Hematopoietic multipotent progenitor cell treated with erythropoietin and hydrocortisone succinate and interleukin-3 and kit ligand, for 6 days (in vitro differentiated cells): Measurements from ENCODE around the gene MYL12B.
"Not testable (repeated sequence)": the region's sequence is repeated elsewhere in the genome, so short reads cannot be mapped to it uniquely, and the experiment has no call there.

Experiments used
- DNase-seq: peaks from one replicate; pipeline ENCODE4 v3.0.0-alpha.2; 2015

MYL12B gene

DNA sequence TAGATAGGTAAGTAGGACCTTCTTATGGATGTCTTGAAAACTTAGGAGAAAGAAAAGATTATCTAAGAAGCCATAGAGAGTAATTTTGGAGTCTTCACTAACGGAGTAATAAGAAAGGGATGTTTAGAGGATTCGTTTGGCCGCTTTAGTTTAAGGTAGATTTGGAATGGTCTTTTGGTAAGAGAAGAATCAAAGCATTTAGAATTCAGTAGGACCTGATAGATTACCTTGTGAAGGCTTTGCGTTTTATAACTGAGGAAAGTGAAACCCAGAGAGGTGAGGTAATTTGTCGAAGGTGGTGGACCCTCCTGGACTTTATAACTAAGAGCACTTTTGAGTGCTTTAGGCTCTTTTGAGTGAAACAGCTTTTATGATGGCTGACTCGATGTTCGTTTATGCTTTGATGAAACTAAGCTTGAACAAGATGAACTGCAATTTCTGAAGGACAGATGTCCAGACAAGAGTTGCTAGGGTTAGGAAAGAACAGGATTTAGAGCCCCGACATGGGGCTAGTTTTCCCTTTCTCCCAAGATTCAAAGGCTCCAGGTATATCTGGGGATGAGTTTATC lies 1.3 kb downstream of the MYL12B start:
- no peak for DNase-seq

DNA sequence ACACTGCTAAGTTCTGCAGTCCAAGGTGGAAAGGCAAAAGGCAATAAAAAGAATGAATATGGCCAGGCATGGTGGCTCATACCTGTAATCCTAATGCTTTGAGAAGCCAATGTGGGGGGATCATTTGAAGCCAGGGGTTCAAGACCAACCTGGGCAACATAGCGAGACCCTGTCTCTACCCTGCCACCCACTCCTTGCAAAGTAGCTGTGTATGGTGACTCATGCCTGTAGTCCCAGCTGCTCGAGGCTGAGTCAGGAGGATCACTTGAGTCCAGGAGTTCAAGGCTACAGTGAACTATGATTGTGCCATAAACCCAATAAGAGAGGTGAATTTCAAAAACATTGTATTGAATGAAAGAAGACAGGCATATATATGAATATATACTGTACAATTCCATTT lies 2.4 kb downstream of the MYL12B start:
- DNase-seq: no peak

DNA sequence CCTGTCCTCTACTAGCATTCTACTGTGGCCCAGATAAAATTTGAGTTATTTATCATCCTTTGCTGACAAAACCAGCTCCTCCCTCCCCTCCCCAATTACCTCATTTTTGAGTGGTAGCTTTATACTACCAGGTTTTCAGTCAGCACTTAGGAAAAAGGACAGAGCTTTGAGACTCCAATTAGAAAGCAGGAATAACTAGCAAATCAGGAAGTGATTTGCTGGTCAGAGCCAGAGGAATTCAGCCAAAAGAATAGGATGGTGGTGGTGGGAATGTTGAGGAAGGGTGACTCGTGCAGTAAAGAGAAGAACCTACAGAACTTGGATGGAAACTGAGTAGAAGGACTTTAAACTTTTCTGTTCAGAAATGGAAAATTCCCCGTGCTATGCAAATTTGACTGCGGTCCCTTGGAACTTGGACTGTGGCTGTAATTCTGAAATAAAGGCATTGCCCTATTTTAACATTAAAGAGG lies 3.7 kb downstream of the MYL12B start:
- DNase-seq: peak; percentile 32

DNA sequence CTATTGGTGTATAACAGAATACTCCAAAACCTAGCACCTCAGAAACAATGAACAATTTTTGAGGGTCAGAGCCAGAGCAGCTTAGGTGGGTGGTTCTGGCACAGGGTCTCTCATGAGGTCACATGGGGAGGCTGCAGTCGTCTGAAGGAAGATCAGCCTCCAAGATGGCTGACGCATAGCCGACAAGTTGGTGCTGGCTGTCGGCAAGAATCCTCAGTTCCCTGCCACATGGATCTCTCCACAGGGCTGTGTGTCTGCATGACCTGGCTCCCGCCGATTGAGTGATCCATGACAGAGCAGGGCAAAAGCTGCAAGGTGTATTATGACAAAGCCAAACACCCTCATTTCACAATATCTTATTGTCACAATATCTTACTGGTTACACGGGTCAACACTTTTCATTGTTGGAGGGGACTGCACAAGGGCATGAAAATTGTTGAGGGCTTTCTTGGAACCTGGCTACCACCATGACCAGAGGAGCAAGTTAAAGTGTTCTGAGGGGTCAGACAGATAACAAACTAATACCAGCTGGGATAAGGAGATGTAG lies 4.2 kb downstream of the MYL12B start:
- no peak for DNase-seq

- DNase-seq: no peak
These were observed 6.4 kb downstream of the MYL12B start for GRCh38 chr18:3268306-3268705.

DNA sequence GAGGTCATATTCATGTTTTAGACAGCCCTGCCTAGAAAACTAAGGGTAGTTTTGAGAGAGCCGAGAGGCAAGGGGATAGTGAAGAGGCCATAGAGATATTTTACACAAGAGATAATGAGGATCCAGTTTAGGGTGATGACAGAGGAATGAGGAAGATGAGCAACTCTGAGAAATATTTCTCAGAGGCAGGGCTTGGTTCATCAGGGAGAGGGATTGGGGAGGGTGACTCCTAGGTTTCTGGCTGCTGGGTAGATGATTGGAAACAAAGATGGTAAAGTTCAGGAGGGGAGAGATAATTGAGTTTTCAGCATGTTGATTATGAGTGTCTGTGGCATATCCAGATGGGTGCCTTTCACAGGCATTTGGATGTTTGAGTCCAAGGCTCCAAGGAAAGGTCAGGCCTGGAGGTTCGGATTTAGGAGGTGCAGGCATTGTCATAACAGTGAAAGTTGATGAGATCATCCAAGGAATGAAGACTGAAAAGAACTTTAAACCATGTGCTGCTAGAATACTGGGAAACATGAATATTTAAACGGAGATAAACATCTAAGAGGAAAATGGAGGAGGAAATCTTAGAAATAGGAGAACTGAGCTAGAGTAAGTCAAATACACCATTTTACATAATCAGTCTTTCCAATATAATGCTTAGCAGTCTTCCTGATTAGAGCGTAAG lies 7.4 kb downstream of the MYL12B start:
- DNase-seq: no peak

DNA sequence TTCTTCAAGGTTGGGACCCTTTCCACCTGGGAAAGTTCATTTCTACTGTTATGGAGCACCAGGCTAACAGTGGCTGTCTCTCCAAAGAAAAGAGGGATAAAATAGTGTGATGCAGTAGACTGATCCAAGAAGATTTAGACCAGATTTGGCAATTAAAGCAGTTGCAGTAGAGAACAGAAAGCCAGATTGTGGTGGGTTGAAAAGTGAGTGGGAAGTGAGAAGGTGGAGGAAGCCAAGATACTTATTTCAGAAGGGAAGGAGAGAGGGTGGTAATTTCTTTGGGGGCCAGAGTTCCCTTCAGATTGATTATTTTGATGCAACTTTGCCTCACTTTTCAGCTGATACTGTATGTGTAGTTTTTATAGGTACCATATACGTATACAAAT lies 8.0 kb downstream of the MYL12B start:
- DNase-seq: no peak

GRCh38 chr18:3273042-3273441 lies 11.1 kb downstream of the MYL12B start:
- no peak for DNase-seq

- not testable (repeated sequence) for DNase-seq
These were observed 15.8 kb downstream of the MYL12B start for GRCh38 chr18:3277643-3278213.

GRCh38 chr18:3279201-3280185 lies 17.6 kb downstream of the MYL12B start:
- DNase-seq: no peak

DNA sequence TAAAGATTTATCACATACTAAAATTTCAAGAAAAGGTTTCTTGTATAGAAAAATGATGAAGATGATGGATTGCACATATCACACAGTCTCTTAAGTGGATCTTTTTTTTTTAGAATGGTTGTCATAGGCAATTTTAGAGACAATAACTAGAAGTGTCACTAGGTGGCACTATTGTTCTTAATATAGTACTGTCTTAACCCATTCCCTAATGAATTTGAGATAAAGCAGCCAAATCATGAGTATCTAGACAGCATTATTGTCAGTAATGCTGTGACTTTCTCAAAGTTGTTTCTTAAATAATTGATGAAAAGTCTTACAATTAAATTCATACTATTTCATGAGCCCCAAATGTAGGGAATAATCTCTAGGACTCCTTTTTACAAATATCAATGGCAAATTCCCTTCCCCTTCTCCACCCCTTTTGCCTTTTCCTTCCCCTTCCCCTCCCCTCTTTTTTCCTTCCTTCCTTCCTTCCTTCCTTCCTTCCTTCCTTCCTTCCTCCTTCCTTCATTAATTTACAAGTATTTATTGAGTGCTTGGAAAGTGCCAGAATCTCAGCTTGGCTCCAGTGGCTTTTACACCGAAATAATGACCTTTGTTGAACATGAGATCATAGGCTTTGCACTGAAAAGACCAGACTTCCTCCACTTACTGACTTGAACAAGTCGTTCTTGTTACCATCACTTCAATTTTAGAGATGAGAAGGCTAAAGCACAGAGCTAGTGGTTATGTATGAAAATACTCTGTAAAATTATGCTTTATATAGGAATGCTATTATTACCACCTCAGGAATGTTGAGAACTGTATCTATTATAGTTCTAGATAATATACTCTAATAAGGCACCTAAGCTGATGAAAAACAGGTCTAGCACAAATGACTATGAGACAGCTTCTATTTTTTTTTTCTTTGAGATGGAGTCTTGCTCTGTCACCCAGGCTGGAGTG lies 19.8 kb downstream of the MYL12B start:
- DNase-seq: peak; percentile 95

DNA sequence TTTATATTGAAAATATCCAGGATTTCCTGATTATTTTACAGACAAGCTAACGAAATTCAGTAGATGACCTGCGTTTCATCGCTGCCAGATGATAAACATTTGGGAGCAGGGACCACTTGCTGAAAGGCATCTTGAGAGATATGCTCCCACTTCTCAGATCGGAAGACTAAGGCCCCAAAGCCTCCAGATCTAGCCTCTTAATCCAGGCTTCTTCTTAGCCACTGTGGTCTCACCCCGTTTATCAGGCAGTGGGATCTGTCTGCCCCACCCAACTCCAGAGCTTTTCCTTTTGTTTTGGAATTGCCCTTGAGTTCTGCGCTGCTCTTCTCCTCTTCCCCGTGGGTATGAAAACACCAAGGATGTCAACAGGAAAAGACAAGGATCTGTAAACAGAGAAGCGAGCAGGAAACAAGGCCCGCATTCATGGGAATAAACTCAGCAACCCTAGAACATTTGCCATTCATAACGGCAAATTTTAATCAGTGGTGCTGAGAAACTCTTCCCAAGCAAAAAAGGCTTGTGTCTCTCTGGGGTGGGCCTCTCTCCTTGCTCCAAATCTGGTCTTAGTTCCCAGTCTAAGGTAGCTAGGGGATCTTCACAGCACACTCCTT lies 21.4 kb downstream of the MYL12B start:
- no peak for DNase-seq

DNA sequence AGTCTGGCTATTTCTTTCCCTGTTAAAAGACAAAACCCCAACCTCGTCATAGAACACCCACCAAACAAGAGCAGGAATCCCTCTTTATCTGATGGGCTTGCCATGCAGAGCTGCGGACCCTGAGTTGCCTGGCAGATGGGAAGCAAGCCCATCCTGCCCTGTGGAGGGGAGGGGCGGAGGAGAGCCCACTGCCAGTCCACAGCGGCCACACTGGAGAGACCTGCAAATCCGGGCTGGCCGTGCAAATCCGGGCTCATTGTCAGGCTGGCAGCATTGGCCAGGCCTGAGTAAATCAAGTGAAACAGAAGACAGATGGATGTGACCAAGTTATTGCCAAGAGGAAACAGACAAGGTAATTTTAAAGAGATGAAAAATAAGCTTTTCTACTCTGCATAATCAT lies 22.0 kb downstream of the MYL12B start:
- DNase-seq: no peak

DNA sequence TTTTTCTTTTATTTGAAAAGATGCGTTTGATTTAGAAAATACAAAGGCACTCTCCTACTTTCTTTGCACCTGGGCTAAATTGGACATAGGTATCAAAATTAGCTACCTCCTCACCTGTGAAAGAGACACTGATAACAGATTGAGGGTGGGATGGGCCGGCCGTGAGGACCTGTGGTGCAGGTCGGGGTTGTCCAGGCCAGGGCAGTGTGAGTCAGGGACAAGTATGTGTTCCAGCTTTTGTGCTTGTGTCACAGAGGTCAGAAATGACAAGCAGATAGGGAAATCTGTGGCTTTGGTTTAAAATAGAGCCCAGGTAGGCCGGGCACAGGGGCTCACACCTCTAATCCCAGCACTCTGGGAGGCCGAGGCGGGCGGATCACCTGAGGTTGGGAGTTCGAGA lies 22.6 kb downstream of the MYL12B start:
- DNase-seq: no peak

DNA sequence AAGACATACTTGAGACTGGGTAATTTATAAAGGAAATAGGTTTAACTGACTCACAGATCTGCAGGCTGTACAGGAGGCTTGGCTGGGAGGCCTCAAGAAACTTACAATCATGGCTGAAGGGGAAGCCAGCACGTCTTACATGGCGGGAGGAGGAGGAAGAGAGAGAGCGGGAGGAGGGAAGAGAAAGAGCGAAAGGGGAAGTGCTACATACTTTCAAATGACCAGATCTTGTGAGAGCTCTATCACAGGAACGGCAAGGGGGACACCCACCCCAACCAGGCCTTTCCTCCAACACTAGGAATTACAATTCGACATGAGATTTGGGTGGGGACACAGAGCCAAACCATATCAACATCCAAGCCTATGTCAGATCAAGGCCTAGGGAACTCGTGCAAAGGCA lies 24.2 kb downstream of the MYL12B start:
- no peak for DNase-seq

DNA sequence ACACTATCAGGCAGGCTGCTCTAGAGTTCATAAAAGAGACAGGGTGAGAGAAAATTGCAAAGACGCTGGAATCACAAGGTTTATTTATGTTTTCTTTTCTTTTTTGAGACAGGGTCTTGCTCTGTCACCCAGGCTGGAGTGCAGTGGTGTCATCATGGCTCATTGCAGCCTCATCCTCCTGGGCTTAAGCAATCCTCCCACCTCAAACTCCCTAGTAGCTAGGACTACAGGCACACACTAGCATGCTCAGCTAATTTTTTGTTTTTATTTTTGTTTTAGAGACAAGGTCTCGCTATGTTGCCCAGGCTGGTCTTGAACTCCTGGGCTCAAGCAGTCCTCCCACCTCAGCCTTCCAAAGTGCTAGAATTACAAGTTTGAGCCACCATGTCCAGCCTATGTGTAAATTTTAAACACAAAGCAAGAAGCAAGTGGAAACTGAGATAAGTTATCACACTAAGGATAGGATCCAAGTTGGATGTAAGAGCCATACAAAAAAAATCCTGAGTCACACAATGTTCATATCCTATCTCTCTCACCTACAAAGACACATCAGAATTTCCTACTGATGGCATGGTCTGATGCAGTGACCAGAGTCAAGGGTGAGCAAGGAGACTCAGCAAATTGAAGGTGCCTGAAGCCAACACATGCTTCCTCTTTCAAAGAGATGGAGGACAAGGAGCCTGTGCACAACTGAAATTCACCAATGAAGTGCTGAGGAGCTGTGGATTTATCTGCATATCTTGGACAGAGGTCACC lies 31.4 kb downstream of the MYL12B start:
- no peak for DNase-seq

DNA sequence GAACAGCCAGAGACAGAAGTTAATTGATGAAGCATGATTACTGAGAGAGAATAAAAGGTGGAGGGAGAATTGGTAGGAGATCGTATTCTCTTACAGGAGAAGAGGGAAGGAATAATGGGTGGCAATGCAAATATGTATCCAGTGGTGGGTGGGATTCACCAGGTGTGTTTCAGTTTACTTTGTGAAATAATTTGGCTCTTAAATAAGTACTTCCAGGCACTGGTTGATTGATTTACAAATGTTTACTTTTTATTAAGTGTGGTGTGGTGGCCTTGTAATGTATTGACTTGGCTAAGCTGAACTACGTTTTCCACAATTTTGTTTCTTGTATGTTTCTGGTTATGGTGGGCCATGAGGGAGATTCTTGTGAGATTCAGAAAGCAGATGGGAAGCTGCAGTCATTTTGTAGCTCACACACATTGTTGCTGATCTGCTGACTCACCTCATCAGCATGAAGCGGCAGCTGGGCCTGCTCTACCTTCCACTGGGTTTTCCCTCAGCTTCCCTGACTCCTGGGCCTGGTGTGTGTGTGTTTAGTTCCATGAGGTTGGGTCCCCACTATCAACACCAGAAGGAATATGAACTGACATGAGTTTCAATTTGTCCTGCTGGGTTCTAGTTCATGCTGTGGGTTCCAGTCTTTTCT lies 32.6 kb downstream of the MYL12B start:
- no peak for DNase-seq

DNA sequence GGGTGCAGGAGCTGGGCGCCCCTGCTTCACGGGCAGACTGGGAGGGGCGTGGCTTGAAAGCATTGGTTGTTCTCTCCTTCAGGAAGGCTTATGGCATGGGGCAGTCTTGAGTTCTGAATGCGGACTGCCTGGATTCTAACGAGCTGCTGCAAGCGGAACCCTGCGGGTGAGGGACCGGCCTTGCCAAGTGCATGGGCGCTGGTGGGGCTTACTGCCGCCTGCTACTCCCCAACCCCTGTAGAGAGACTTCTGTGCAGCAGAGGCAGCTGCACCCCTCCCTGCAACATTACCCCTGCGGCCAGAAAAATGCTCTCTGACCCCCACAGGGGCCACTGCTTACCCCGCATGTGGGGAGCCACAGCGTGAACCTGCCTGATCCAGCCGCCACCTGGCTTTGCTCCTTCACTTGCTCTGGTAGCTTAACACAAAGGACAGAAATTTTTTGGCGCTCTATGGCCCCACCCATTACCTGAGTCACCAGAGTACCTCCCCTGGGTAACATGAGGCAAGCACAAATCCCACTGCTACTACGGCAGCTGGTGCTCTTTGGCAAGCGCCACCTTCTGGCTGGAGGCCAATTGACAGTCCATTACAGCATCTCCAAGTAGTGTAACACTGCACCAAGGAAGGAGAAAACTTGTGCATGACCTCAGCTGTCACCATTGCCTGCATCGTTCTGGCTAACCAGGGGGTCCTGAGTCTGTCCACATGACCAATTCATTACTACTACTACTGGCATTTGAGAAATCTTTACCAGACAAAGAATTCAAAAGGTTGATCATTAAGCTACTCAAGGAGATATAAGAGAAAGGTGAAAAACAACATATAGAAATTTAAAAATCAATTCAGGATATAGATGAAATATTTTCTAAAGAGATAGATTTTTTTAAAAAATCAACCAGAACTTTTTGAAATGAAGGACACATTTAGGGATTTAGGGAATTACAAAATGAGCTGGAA lies 35.4 kb downstream of the MYL12B start:
- peak; percentile 97 for DNase-seq

DNA sequence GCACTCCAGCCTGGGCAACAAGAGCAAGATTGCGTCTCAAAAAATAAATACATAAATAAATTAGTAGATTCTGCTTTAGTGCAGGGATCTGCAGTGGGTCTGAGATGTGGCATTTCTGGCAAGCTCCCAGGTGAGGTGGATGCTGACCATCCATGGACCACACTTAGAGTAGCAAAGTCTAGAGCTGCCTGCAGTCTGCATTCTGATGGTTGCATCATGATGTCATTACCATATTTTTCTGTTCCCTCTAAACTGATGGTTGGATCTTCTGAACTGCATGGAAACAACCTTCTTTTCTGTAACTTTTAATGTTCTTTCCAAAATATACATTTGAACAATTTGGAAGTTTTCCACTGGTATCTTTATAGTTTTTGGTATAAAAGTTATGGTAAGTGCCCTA lies 42.9 kb downstream of the MYL12B start:
- no peak for DNase-seq
